ENCODE data around the gene ASF1A.
A peak's percentile ranks its signal among the peaks of the same experiment; 100 is the strongest.

ASF1A gene

GRCh38 chr6:118917546-118918328 is 23.8 kb downstream of the ASF1A start:
- DNase-seq: no peak

- no peak for DNase-seq
Measured at GRCh38 chr6:118918329-118918725, 24.4 kb downstream of the ASF1A start.

- DNase-seq: no peak
Measured at GRCh38 chr6:118921084-118921483, 27.1 kb downstream of the ASF1A start.

GRCh38 chr6:118923035-118923434 is 29.1 kb downstream of the ASF1A start:
- DNase-seq: no peak

- DNase-seq: no peak
Measured at GRCh38 chr6:118930680-118931079, 36.7 kb downstream of the ASF1A start.

DNA sequence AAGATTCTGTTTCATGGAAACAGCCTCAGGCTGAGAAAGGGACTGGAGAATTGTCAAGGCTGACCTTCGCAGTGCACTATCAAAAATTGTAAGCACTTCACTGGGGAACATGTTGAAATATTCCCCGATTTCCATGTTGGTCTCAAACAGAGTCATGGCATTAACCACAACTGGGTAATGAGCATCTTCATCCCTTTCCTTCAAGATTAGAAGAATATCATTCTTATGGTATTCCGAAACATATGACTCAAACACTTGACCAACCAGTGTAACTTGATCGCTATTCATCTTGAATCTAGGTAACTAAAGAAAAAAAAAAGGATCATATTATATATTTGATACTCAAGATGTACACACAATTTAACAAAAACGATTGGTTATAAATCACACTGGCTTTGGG is 37.5 kb downstream of the ASF1A start:
- DNase-seq: no peak

GRCh38 chr6:118932421-118932820 is 38.5 kb downstream of the ASF1A start:
- no peak for DNase-seq

DNA sequence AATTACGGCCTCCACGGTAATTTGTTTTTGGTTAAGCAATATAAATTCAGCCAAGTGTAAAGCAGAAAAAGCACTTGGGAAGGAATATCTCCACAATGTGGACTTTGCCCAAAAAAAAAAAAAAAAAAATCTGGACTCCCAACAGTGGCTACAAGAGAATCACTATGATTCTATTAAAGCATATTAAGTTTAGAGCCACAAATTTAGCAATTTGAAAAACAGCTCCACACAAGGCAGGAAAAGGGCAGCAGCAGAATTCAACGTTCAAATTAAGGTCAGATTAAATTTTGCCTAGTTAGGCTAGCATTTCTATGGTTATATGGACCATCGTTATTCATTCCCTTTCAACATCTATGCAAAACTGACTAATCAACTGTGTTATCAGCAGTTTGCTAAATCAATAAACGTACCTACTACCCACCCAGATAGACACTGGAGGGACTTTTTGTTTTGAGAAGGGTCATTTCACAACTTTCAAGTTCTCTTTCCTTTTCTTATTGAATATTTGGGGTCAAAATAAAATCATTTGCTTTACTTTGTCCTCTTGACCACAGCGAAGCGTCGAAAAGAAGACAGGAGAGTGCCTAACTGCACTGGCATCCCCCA is 40.0 kb downstream of the ASF1A start:
- no peak for DNase-seq

DNA sequence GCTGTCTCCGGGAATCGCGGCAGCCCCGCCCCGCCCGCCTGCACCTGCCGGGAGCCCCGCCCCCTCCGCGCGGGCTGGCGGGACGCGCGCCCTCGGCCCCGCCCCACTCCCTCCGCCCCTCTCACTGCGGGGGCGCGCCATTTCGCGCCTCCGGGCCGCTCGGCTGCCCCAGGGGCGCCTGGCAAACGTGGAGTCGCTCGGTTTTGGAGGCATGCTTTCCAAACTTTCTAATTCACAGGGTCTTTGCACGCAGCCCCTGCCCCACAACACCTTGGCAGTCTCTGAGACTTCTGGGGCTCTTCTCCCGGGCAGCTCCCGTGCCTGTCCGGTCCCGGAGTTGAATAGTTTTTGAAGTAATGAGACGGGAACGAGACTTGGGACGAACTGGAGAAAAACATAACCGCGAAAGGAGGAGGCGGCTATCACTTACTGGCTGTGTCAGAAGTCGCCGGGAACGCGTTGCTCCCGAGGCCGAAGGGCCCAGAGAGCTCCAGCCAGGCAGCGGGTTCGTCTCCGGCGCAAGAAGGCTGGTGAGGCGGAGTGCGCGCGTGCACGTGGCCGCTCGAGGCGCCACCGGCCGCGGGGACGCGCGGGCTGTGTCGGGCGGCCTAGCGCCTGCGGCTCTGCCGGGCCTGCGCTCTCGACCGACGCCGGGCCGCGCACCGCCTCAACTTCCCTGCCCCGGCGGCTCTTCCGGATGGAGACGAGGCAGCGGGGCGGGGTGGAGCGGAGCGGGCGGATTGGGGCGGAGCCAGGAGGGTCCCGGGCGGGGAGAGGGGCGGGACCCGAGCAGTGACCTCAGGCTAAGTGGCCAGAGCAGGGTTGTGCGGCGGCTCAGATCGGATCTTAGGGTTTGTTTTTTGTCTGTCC is 40.7 kb downstream of the ASF1A start, which contains the start of gene MCM9:
MCM9 (minus strand) TSS at position 699 of the 870 bp plus-strand sequence. CDS start 3,436 bp downstream, outside the sequence.
- peak; percentile 77 to 80 for DNase-seq

GRCh38 chr6:118935331-118935668 is 41.3 kb downstream of the ASF1A start:
- no peak for DNase-seq

GRCh38 chr6:118935978-118936703 is 42.2 kb downstream of the ASF1A start:
- DNase-seq: no peak

- DNase-seq: no peak
Measured at GRCh38 chr6:118939683-118940082, 45.7 kb downstream of the ASF1A start.

DNA sequence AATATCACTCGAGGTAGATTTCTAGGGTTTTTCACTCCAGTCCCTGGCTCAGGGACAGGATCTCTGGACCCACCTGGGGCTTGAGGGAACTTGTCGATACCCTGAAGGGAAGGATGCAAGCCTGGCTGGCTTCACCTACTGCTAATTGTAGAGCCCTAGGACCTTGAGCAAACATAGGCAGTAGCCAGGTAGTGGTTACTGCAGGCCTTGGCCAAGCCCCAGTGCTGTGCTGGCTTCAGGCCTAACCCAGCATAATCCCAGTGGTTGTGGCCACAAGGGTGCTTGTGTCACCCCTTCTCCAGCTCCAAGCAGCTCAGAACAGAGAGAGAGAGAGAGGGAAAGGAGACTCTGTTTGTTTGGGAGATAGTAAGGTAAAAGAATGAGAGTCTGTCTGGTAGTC is 46.8 kb downstream of the ASF1A start:
- DNase-seq: no peak

GRCh38 chr6:118945217-118945616 is 51.3 kb downstream of the ASF1A start:
- DNase-seq: no peak

- DNase-seq: no peak
Measured at GRCh38 chr6:118952683-118953082, 58.7 kb downstream of the ASF1A start.

GRCh38 chr6:118953391-118953790 is 59.4 kb downstream of the ASF1A start:
- no peak for DNase-seq
